Mesodermal cell (in vitro differentiated cells): ENCODE results near the gene PJA1. TPM values are rescaled to one million over a fixed set of nuclear protein-coding genes. Genes with fewer than 3 reads are reported as not detected.

Experiments used
- H3K27ac ChIP-seq: 2 replicates; pipeline ENCODE4 v1.7.0; 2013; ENCODE audit warnings: mild to moderate bottlenecking, low read depth, low read length, moderate library complexity; ENCODE audit not compliant: severe bottlenecking
- H3K36me3 ChIP-seq: 2 replicates; pipeline ENCODE4 v1.7.1; 2013; ENCODE audit warnings: mild to moderate bottlenecking, low read length, moderate library complexity; ENCODE audit not compliant: control insufficient read depth, insufficient read depth
- H3K4me1 ChIP-seq: one replicate; pipeline ENCODE4 v1.7.1; 2013; ENCODE audit warnings: mild to moderate bottlenecking, low read length; ENCODE audit not compliant: insufficient read depth, control insufficient read depth, poor library complexity, severe bottlenecking
- H3K4me3 ChIP-seq: 2 replicates; pipeline ENCODE4 v1.7.0; 2013; ENCODE audit warnings: low read length, control low read depth, mild to moderate bottlenecking; ENCODE audit not compliant: insufficient read depth, poor library complexity, severe bottlenecking; ENCODE audit errors: extremely low read depth
- H3K9me3 ChIP-seq: 2 replicates; pipeline ENCODE4 v1.7.1; 2013; ENCODE audit warnings: mild to moderate bottlenecking, low read length, moderate library complexity; ENCODE audit not compliant: control insufficient read depth
- WGBS, 2 experiments: methylation state at CpG; one replicate each; pipeline ENCODE4 v1.1.5; 2013; ENCODE audit warnings: missing lambda C conversion rate in 2 of 2; ENCODE audit not compliant: insufficient coverage in 2 of 2; 5-methylcytosine and 5-hydroxymethylcytosine counted together
- polyA plus RNA-seq, 2 experiments: library from polyadenylated mRNA; stranded (reverse); fragments of 50-300 nt; gene quantifications; one replicate each; pipeline ENCODE4 v1.2.3, GENCODE V29; 2013

Gene PJA1, protein sequence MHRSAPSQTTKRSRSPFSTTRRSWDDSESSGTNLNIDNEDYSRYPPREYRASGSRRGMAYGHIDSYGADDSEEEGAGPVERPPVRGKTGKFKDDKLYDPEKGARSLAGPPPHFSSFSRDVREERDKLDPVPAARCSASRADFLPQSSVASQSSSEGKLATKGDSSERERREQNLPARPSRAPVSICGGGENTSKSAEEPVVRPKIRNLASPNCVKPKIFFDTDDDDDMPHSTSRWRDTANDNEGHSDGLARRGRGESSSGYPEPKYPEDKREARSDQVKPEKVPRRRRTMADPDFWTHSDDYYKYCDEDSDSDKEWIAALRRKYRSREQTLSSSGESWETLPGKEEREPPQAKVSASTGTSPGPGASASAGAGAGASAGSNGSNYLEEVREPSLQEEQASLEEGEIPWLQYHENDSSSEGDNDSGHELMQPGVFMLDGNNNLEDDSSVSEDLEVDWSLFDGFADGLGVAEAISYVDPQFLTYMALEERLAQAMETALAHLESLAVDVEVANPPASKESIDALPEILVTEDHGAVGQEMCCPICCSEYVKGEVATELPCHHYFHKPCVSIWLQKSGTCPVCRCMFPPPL
- 40.2 TPM for polyA plus RNA-seq (2013, experiment 1 of 2)
- 46.6 TPM for polyA plus RNA-seq (2013, experiment 2 of 2)

DNA sequence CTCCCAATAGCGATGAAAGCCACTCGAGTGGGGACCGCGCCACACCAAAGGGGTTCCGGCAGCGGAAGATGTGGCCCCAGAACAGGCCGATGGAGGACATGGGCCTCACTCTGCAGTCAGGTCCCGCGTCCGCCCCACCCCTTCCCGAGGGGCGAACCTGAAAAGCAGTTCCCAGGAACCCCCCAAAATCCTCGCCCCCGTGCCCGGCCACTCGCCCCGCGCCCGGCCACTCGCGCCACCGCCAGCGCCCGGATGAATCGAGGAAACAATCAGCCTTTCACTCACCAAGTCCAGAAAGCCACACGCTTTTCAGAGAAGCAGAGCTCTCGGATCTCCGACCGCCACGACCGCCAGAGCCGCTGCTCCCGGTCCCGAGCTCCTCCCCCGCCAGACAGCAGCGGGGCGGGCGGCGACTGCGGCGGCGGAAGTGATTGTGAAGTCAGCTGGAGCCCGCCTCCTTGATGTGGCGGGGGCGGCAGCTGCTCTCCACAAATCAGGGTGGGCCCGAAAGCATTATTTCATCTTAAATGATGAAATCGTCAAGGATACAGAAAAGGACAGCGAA, at the start of gene PJA1:
TSS of gene PJA1 (minus strand) at position 367 of the 565 bp plus-strand sequence. CDS start 2,380 bp downstream, outside the sequence.
- Histone ChIP-seq H3K4me3 (peak within 1 kb of the TSS; percentile 63), H3K4me1 (no peaks in the 10 kb centered on the region), H3K27ac (peak within 1 kb of the TSS; percentile 53), H3K36me3 (peaks cover 17% of the 10 kb centered on the region), H3K9me3 (no peaks in the 10 kb centered on the region)
- 0% methylated on average over 10 of the region's 48 CpGs; no CpG with 5 or more reads in 1 of the 2 experiments for WGBS, 2 experiments

DNA sequence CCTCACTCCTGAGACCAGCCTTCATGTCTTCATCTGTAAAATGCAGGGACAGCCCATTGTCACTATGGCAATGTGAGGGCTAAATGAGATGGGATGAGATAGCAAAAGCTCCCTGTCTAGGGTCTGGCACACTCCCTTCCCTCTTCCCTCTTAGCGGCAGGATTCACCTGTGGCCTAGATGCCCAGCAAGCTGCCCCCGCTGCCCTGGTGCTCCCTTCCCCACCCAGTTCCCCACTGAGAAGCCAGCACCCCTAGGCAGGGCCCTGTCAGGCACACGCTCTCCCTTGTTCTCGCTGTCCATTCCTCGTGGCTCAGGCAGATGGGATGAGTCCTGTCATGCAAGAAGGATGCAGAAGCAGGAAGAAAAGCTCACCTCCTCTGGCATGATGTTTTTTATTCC, 49.2 kb upstream of the PJA1 start:
- WGBS, 2 experiments = 92% methylated on average over 4 of the region's 5 CpGs; no CpG with 5 or more reads in 1 of the 2 experiments
- Histone ChIP-seq H3K36me3 (no peaks in the 10 kb centered on the region), H3K4me1 (no peaks in the 10 kb centered on the region), H3K27ac (no peak overlapping the region), H3K4me3 (no peak overlapping the region), H3K9me3 (no peaks in the 10 kb centered on the region)

DNA sequence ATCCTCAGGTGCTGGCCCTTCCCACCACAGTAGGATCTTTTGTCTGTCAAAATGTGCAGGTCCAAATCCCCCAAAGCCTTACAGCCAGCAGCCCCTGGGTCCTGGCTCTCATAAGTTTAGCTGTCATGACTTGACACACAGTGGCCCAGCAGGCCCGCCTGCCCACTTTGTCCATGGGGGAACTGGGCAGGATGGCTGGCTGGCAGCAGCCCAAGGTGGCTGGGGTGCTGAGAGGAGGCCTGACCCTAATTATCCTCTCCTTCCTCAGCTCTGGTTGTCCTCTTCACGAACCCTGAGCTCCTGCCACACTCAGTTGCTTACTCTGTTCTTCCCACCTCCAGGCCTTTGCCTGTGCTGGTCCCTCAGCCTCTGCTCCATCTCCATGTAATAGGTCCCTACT, 46.4 kb upstream of the PJA1 start:
- 63% methylated on average over 1 of the region's 2 CpGs for WGBS, 2 experiments
- H3K36me3 ChIP-seq = no peaks in the 10 kb centered on the region
- H3K4me1 ChIP-seq = no peaks in the 10 kb centered on the region
- no peak overlapping the region for H3K4me3 ChIP-seq
- no peaks in the 10 kb centered on the region for H3K9me3 ChIP-seq
- no peak overlapping the region for H3K27ac ChIP-seq

DNA sequence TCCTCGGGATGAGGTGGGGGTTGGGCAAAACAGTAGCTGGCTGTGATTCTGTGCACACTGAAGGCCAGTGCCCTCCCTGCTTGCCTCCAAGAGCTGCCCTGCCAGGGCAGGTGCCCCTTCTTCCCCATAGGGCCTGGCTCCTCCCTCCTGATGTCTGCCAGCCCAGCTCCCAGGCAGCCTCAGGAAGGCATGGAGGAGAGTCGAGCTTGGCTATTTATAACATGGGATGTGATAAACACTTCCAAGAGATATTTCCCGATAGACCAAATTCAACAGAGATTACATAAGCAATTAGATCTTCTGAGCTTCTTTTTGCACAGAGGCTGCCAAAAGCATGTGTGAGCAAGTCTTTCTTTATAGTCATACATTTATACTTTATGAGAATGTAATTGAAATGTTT, 45.3 kb upstream of the PJA1 start:
- Histone ChIP-seq H3K4me1 (no peaks in the 10 kb centered on the region), H3K27ac (no peak overlapping the region), H3K36me3 (no peaks in the 10 kb centered on the region), H3K4me3 (no peak overlapping the region), H3K9me3 (no peaks in the 10 kb centered on the region)
- no CpG with 5 or more reads among the region's 3 CpGs for WGBS, 2 experiments

DNA sequence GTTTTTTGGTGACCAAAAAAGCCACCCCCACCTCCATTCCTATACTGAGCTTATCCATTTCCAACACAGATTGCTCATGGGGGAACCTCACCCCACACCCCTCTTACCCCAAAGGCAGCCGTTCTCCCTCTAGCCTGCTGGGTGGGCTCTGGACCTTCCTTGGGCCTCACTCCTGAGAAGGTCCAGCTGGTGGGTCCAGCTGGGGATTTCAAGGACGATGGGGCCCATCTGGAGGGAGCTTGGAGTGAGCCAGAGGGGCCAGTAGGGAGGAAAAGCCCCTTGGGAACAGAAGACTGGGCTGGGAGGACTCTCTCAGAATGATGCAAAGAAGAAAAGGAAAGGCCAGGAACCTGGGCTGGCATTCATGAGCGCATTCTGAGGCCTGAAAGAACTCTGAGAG, 42.0 kb upstream of the PJA1 start:
- no peak overlapping the region for H3K4me3 ChIP-seq
- H3K27ac ChIP-seq = no peak overlapping the region
- no peaks in the 10 kb centered on the region for H3K4me1 ChIP-seq
- H3K9me3 ChIP-seq = no peaks in the 10 kb centered on the region
- no peaks in the 10 kb centered on the region for H3K36me3 ChIP-seq
- 80% methylated on average over 1 of the region's 3 CpGs; no CpG with 5 or more reads in 1 of the 2 experiments for WGBS, 2 experiments

DNA sequence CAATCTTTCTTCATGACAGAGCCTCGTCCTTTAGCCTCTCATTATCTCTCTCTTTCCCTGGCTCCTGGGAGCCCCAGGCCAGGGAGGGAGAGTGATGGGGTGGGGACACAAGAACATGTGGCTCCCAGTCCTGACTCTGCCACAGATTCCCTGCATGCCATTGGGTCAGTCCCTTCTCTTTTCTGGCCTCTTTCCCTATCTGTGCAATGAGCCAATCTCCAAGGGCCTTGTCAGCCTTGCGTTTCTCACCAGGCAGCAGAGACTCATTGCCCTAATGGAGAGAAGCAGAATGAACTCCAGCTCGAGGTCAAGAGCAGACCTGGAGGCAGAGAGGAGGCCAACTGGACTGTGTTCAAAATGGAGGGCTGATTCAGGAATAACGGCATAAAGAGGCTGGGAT, 38.4 kb upstream of the PJA1 start:
- H3K27ac ChIP-seq = no peak overlapping the region
- H3K4me3 ChIP-seq = no peak overlapping the region
- no peaks in the 10 kb centered on the region for H3K4me1 ChIP-seq
- WGBS, 2 experiments = 83% methylated on average over 2 of the region's 4 CpGs; no CpG with 5 or more reads in 1 of the 2 experiments
- no peaks in the 10 kb centered on the region for H3K9me3 ChIP-seq
- H3K36me3 ChIP-seq = no peaks in the 10 kb centered on the region

DNA sequence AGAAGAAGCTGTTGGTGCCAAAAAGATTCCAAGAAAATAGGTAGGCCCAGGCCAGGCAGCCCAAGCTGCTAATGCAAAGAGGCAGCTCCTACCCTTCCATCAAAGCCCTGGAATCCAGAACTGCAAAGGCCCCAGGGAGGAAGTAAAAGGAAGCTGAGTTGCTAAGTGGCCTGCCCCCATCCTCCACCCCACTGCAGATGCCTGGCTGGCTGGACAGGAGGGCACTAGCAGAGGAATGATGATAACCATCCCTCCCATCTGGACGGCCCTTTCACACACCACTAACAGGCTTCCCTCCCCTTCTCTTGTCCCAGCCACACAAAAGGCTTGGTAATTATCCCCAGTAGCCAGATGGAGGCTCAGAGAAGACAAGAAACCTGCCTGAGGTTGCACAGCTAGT, 32.4 kb upstream of the PJA1 start:
- H3K9me3 ChIP-seq = no peaks in the 10 kb centered on the region
- peaks cover 6% of the 10 kb centered on the region for H3K4me1 ChIP-seq
- WGBS, 2 experiments = no CpG with 5 or more reads among the region's 1 CpG
- no peak overlapping the region for H3K27ac ChIP-seq
- H3K4me3 ChIP-seq = no peak overlapping the region
- H3K36me3 ChIP-seq = no peaks in the 10 kb centered on the region

DNA sequence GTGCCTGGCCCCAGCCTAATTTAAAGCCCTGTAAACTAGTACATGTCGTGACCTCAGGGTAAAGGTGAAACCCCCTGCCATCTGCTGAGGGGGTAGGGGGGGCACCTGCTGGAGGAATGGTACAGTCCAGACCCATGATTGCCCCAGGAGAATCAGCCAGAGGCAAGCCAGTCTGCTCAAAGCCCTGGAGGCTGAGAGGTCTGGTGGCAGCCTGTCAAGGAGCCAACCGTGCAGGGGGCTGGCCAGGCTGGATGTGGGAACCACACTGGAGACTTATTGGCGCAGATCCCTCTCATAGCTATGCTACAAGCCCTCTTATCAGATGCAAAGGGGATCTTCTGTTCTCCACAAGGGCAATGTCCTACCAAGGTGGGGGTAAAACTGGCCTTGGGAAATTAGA, 31.4 kb upstream of the PJA1 start:
- no peaks in the 10 kb centered on the region for H3K36me3 ChIP-seq
- 50% methylated on average over 1 of the region's 3 CpGs; no CpG with 5 or more reads in 1 of the 2 experiments for WGBS, 2 experiments
- H3K27ac ChIP-seq = no peak overlapping the region
- H3K4me3 ChIP-seq = no peak overlapping the region
- H3K9me3 ChIP-seq = no peaks in the 10 kb centered on the region
- peaks cover 8% of the 10 kb centered on the region for H3K4me1 ChIP-seq

DNA sequence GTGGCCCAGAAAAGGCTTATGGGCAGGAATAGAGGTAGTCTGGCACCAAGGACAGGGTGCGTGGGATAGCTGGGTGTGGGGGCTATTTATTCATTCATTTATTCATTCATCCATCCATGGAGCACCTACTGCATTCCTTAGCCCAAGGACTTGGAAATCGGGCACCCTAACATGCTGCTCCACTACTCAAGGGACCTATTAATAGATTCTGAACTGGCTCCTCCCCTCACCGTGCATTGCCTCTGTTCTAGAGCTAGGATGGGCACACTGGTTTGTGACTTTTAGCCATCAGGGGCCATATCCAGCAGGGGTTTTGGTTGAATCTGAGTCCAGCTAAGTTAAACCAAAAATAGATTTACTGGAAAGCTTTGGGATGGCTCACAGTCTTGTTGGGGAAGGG, 30.6 kb upstream of the PJA1 start:
- 60 to 100% methylated on average over 1 to 2 of the region's 3 CpGs for WGBS, 2 experiments
- H3K9me3 ChIP-seq = no peaks in the 10 kb centered on the region
- H3K4me1 ChIP-seq = peaks cover 8% of the 10 kb centered on the region
- H3K36me3 ChIP-seq = no peaks in the 10 kb centered on the region
- no peak overlapping the region for H3K4me3 ChIP-seq
- H3K27ac ChIP-seq = peak overlapping the region; percentile 23

DNA sequence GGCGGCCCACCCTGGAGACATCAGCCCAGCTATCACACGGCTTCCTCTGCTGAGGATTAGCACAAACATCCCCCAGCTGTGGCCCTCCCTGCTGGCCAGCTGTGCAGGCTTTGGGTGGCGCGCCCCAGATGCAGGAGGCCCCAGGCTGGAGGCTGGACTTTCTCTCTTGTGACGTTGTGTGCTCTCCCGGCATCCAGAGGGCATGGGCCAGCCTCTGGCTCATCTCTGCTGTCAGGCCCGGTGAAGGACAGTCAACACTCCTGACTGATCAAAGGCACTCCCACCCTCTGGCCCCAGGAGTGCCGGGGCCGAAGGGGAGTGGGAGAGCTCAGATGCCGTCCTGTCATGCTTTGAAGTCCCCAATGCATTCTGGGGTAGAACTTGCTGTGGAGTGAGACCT, 29.9 kb upstream of the PJA1 start:
- H3K36me3 ChIP-seq = no peaks in the 10 kb centered on the region
- H3K27ac ChIP-seq = peak overlapping the region; percentile 23
- no peak overlapping the region for H3K4me3 ChIP-seq
- WGBS, 2 experiments = 60% methylated on average over 4 of the region's 10 CpGs; no CpG with 5 or more reads in 1 of the 2 experiments
- no peaks in the 10 kb centered on the region for H3K9me3 ChIP-seq
- H3K4me1 ChIP-seq = peaks cover 8% of the 10 kb centered on the region
